Activated CD4-positive, alpha-beta memory T cell treated with anti-CD3 and anti-CD28 coated beads for 36 hours (primary cell): Measurements from ENCODE around the gene NDUFB11. TPM values are rescaled to one million over a fixed set of nuclear protein-coding genes. Genes with fewer than 3 reads are reported as not detected.

Experiments used
- CTCF ChIA-PET: fragments of 350-600 bp; sonication (Branson Sonifier 250); formaldehyde crosslinking; loops from one replicate; lab custom pipeline; 2021; ENCODE audit warnings: antibody characterized with exemption, inconsistent platforms; lab: Charles Lee
- POLR2A ChIA-PET: fragments of 350-600 bp; sonication (Branson Sonifier 250); formaldehyde crosslinking; loops from one replicate; lab custom pipeline; 2021; ENCODE audit warnings: antibody characterized with exemption; lab: Charles Lee
- DNase-seq: peaks from one replicate; pipeline ENCODE4 v3.0.0-alpha.2; 2020
- H3K27ac Mint-ChIP-seq: one replicate; pipeline ENCODE4 v1.8.0; 2021; ENCODE audit warnings: mixed read lengths
- H3K27me3 Mint-ChIP-seq: one replicate; pipeline ENCODE4 v1.8.0; 2021; ENCODE audit warnings: mixed read lengths
- H3K36me3 Mint-ChIP-seq: one replicate; pipeline ENCODE4 v1.8.0; 2021; ENCODE audit warnings: mixed read lengths
- H3K4me1 Mint-ChIP-seq: one replicate; pipeline ENCODE4 v1.8.0; 2021; ENCODE audit warnings: low read depth, mixed read lengths
- H3K4me3 Mint-ChIP-seq: one replicate; pipeline ENCODE4 v1.8.0; 2021; ENCODE audit warnings: mild to moderate bottlenecking, mixed read lengths
- H3K9me3 Mint-ChIP-seq: one replicate; pipeline ENCODE4 v1.8.0; 2021; ENCODE audit warnings: mixed read lengths
- intact Hi-C: fragments of 100-400 bp; cut with micrococcal nuclease; formaldehyde crosslinking; loops from one replicate; pipeline ENCODE4 v1.15.1; 2023
- total RNA-seq, 2 experiments: library from RNA; stranded (reverse); gene quantifications; one replicate each; pipeline ENCODE4 v1.2.3, GENCODE V29; 2021

The NDUFB11 gene
- total RNA-seq, 2 experiments from 2014 or later, result 86.4 to 89.1 TPM

DNA sequence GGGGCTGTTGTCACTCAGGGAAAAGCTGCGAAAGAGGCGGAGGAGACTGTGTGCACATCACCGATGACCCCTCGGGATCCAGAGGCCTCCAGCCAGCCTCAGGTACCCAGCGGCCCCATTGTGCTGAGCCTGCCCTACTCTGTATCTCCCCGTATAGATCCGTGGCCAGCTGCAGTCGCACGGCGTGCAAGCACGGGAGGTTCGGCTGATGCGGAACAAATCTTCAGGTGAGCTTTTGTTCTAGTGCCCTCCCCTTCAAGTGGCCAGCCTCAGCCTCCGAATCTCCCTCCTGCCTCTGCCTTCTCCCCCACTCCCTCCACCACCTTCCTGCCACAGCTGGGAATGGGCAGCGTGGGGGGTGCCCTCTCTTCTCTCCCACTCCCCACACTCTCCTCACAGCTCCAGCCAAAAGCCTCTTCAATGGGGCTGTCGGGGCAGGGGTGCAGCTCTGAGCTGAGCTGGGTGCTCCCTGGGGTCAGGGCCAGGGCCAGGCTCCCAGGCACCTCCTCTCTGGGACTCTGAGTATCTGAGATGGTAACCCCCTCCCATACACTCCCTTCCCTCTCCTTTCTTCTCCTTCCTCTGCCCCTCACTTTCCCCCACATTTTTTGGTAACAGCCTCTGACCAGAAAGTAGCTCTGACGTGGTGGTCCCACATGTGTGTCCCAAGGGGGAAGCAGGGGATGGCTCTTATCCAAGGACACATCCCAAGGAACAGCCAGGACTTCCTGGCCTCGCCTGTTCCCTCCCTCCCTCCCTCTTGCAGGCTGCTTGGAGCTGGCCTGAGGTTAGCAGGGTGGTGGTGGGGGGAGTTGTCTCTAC is 28.7 kb upstream of the NDUFB11 start:
- DNase-seq, result no peak
- no peak overlapping the region for H3K4me3 Mint-ChIP-seq
- POLR2A ChIA-PET, result no interaction called here
- no peaks in the 10 kb centered on the region for H3K9me3 Mint-ChIP-seq
- H3K27me3 Mint-ChIP-seq, result no peaks in the 10 kb centered on the region
- intact Hi-C loops, result no loop called here
- peaks cover 6% of the 10 kb centered on the region for H3K4me1 Mint-ChIP-seq
- CTCF ChIA-PET, result no interaction called here
- peaks cover 17% of the 10 kb centered on the region for H3K36me3 Mint-ChIP-seq
- no peak overlapping the region for H3K27ac Mint-ChIP-seq

DNA sequence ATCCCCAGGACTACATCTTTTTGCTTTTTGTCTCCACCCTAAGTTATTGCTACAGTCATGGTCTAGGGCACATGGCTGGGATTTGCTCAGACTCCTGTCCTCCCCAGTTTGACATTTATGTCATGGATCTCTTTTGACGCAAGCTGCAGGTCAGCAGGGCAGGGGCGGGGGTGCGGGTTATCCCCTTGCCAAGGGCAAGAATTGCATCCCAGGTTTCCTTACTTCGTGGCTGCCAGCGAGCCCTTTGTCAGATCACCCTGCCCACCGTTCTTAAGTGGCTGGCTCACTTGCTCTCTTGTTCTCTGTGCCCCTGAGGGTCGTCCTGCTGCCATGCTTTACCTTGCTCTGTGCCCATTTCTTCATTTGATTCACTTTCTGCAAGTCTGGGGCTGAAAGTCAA is 28.0 kb upstream of the NDUFB11 start:
- no peak overlapping the region for H3K4me3 Mint-ChIP-seq
- POLR2A ChIA-PET, result no interaction called here
- no peak for DNase-seq
- H3K36me3 Mint-ChIP-seq, result peaks cover 14% of the 10 kb centered on the region
- CTCF ChIA-PET, result no interaction called here
- intact Hi-C loops, result no loop called here
- peaks cover 6% of the 10 kb centered on the region for H3K4me1 Mint-ChIP-seq
- H3K27ac Mint-ChIP-seq, result no peak overlapping the region
- no peaks in the 10 kb centered on the region for H3K27me3 Mint-ChIP-seq
- H3K9me3 Mint-ChIP-seq, result no peaks in the 10 kb centered on the region

- H3K27ac Mint-ChIP-seq, result no peak overlapping the region
- H3K9me3 Mint-ChIP-seq, result no peaks in the 10 kb centered on the region
- no peaks in the 10 kb centered on the region for H3K27me3 Mint-ChIP-seq
- CTCF ChIA-PET, result no interaction called here
- POLR2A ChIA-PET, result no interaction called here
- H3K36me3 Mint-ChIP-seq, result peaks cover 14% of the 10 kb centered on the region
- no peak overlapping the region for H3K4me3 Mint-ChIP-seq
- intact Hi-C loops, result no loop called here
- no peak for DNase-seq
- peaks cover 6% of the 10 kb centered on the region for H3K4me1 Mint-ChIP-seq
Observed at GRCh38 chrX:47171996-47172395, 27.5 kb upstream of the NDUFB11 start.

DNA sequence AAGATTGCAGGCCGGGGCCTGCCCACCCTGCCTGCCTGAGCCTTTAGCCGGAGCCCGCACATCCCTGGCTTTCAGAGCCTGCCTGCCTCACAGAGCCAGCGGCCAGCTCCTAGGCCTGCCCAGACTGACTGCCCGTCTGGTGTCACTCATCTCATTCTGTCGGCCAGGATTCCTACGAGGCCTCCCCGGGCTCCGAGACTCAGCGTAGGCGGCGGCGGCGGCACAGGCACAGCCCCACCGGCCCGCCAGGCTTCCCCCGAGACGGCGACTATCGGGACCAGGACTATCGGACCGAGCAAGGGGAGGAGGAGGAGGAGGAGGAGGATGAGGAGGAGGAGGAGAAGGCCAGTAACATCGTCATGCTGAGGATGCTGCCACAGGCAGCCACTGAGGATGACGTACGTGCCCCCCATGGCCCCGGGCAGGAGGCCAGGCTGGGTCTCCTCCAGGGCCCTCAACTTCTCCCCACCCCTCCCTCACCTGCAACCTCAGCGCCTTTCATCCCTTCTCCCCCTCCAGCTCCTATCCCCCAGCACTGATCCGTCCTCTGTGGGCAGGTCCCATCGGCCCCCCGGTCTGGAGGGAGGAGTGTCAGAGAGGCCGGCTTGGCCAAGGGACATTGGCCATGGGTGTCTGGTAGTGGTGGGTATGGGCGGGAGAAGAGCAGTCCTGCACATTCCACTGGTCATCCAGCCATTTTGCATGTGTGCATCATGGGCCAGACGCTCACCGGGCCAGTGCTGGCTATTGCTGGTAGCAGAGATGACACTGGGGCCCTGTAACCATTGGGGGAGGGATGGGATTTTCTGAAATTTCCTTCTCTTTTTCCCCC is 26.6 kb upstream of the NDUFB11 start:
- H3K27me3 Mint-ChIP-seq, result no peaks in the 10 kb centered on the region
- intact Hi-C loops, result no loop called here
- ChIA-PET CTCF (no interaction called here), POLR2A (no interaction called here)
- DNase-seq, result no peak
- no peaks in the 10 kb centered on the region for H3K9me3 Mint-ChIP-seq
- H3K4me1 Mint-ChIP-seq, result peaks cover 4% of the 10 kb centered on the region
- no peak overlapping the region for H3K4me3 Mint-ChIP-seq
- H3K27ac Mint-ChIP-seq, result no peak overlapping the region
- H3K36me3 Mint-ChIP-seq, result peaks cover 7% of the 10 kb centered on the region

DNA sequence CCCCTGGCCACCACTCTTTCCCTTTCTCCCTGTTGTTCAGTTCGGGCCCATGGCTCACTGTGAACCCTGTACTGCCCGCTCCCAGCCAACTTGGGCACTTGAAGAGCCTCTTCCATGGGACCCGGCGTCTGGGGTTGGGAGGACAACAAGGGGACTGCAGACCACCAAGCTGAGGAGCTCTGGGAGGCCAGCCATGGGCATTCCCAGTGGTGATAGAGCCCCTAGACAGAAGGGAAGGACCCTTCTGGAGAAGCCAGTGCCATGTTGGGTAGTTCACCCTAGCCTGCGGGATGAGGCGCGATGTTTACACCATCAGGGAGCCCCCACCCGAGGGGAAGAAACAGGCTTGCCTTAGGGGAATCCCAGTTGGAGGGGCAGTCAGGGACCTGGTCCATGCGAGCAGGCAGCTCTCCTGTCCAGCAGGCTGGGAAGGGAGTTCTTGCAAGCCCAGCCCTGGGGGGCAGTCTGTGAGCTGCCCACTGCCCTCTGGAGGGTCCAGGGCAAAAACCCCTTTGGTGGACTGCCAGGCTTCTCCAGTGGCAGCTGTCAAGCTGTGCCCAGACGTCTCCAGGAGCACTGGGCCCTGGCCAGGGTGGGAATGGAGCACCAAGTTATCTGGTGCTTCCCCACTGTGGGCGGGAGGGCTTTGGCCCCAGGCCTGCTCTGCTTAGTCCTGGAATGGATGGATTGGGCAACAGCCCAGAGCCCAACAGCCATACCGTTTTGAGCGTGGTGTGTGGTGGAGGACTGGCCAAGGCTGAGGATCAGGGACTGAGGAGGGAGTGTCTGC is 25.4 kb upstream of the NDUFB11 start:
- H3K27me3 Mint-ChIP-seq, result no peaks in the 10 kb centered on the region
- H3K4me1 Mint-ChIP-seq, result peaks cover 4% of the 10 kb centered on the region
- ChIA-PET POLR2A (no interaction called here), CTCF (no interaction called here)
- H3K27ac Mint-ChIP-seq, result no peak overlapping the region
- intact Hi-C loops, result no loop called here
- peaks cover 5% of the 10 kb centered on the region for H3K36me3 Mint-ChIP-seq
- H3K4me3 Mint-ChIP-seq, result no peak overlapping the region
- DNase-seq, result no peak
- no peaks in the 10 kb centered on the region for H3K9me3 Mint-ChIP-seq

DNA sequence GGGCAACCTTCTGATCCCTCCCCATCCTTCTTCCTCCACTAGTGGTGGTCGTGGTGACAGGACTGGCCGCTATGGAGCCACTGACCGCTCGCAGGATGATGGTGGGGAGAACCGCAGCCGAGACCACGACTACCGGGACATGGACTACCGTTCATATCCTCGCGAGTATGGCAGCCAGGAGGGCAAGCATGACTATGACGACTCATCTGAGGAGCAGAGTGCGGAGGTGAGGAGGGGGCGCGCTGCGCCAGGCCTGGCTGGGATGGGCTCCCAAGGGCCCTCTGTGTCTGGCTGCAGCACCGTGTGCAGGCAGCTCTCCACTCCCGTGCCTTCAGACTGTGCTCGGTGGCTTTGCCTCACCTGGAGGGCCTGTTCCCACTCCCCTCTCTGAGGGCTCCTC is 24.8 kb upstream of the NDUFB11 start:
- Mint-ChIP-seq H3K27me3 (no peaks in the 10 kb centered on the region), H3K9me3 (no peaks in the 10 kb centered on the region), H3K27ac (no peak overlapping the region), H3K36me3 (peaks cover 9% of the 10 kb centered on the region), H3K4me3 (no peak overlapping the region), H3K4me1 (peaks cover 4% of the 10 kb centered on the region)
- intact Hi-C loops, result no loop called here
- ChIA-PET POLR2A (no interaction called here), CTCF (no interaction called here)
- no peak for DNase-seq

- ChIA-PET POLR2A (no interaction called here), CTCF (no interaction called here)
- H3K4me3 Mint-ChIP-seq, result no peak overlapping the region
- H3K9me3 Mint-ChIP-seq, result no peaks in the 10 kb centered on the region
- peaks cover 9% of the 10 kb centered on the region for H3K36me3 Mint-ChIP-seq
- intact Hi-C loops, result no loop called here
- no peak overlapping the region for H3K27ac Mint-ChIP-seq
- no peaks in the 10 kb centered on the region for H3K27me3 Mint-ChIP-seq
- DNase-seq, result no peak
- peaks cover 4% of the 10 kb centered on the region for H3K4me1 Mint-ChIP-seq
Observed at GRCh38 chrX:47168495-47169073, 24.1 kb upstream of the NDUFB11 start.

DNA sequence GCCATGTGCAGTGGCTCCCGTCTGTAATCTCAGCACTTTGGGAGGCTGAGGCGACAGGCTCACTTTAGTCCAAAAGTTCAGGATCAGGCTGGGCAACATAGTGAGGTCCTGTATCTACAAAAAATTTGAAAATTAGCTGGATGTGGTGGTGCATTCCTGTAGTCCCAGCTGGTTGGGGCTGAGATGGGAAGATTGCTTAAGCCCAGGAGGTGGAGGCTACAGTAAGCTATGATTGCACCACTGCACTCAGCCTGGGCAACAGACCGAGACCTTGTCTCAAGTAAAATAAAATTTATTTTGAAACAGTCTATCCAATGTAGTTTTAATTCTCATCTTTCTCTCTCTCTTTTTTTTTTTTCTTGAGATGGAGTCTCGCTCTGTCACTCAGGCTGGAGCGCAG is 21.6 kb upstream of the NDUFB11 start:
- Mint-ChIP-seq H3K27me3 (no peaks in the 10 kb centered on the region), H3K27ac (no peak overlapping the region), H3K4me1 (peaks cover 4% of the 10 kb centered on the region), H3K9me3 (no peaks in the 10 kb centered on the region), H3K36me3 (peaks cover 10% of the 10 kb centered on the region), H3K4me3 (no peak overlapping the region)
- CTCF ChIA-PET, result no interaction called here
- DNase-seq, result no peak
- intact Hi-C loops, result no loop called here
- POLR2A ChIA-PET, result no interaction called here

- H3K36me3 Mint-ChIP-seq, result peaks cover 10% of the 10 kb centered on the region
- no peak overlapping the region for H3K4me3 Mint-ChIP-seq
- peaks cover 8% of the 10 kb centered on the region for H3K4me1 Mint-ChIP-seq
- ChIA-PET POLR2A (no interaction called here), CTCF (no interaction called here)
- intact Hi-C loops, result no loop called here
- H3K27ac Mint-ChIP-seq, result no peak overlapping the region
- no peak for DNase-seq
- no peaks in the 10 kb centered on the region for H3K27me3 Mint-ChIP-seq
- no peaks in the 10 kb centered on the region for H3K9me3 Mint-ChIP-seq
Observed at GRCh38 chrX:47164420-47164819, 19.9 kb upstream of the NDUFB11 start.

GRCh38 chrX:47162927-47163583 is 18.6 kb upstream of the NDUFB11 start:
- no peak for DNase-seq
- H3K9me3 Mint-ChIP-seq, result no peaks in the 10 kb centered on the region
- H3K36me3 Mint-ChIP-seq, result peaks cover 7% of the 10 kb centered on the region
- no peaks in the 10 kb centered on the region for H3K27me3 Mint-ChIP-seq
- peaks cover 5% of the 10 kb centered on the region for H3K4me1 Mint-ChIP-seq
- CTCF ChIA-PET, result no interaction called here
- H3K27ac Mint-ChIP-seq, result no peak overlapping the region
- intact Hi-C loops, result no loop called here
- no peak overlapping the region for H3K4me3 Mint-ChIP-seq
- POLR2A ChIA-PET, result no interaction called here

DNA sequence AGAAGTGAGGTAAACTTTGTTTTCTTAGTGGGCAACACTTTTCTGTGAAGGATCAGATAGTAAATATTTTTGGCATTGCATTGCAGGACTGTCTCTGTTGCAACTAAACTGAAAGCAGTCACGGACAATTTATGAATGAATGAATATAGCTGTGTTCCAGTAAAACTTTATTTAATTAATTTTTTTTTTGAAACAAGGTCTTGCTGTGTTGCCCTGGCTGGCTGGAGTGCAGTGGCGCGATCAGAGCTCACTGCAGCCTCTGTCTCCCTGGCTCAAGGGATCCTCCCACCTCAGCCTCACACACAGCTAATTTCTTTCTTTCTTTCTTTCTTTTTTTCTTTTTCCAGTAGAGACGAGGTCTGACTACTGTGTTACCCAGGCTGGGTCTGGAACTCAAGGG is 16.3 kb upstream of the NDUFB11 start:
- CTCF ChIA-PET, result no interaction called here
- no peaks in the 10 kb centered on the region for H3K27me3 Mint-ChIP-seq
- DNase-seq, result no peak
- intact Hi-C loops, result no loop called here
- H3K9me3 Mint-ChIP-seq, result no peaks in the 10 kb centered on the region
- H3K4me1 Mint-ChIP-seq, result peaks cover 5% of the 10 kb centered on the region
- peaks cover 11% of the 10 kb centered on the region for H3K36me3 Mint-ChIP-seq
- H3K27ac Mint-ChIP-seq, result no peak overlapping the region
- H3K4me3 Mint-ChIP-seq, result no peak overlapping the region
- POLR2A ChIA-PET, result no interaction called here
